Measurements from ENCODE around the gene MANEAL.

Gene MANEAL

GRCh38 chr1:37844536-37844935 lies 50.9 kb downstream of the MANEAL start:
- H3K4me3 ChIP-seq (ENCODE audit: low read depth, low read length) = no peak overlapping the region
- no peak for DNase-seq (ENCODE audit: low read depth)

GRCh38 chr1:37845049-37845646 lies 51.5 kb downstream of the MANEAL start:
- DNase-seq (ENCODE audit: low read depth) = no peak
- H3K4me3 ChIP-seq (ENCODE audit: low read depth, low read length) = no peak overlapping the region
- TF ChIP-seq CTCF (IDR thresholded peaks at IDR 0.05; ENCODE audit: control insufficient read depth, extremely low read depth, insufficient read depth) = no peak

More at GRCh38 chr1:37844536-37844935, 50.9 kb downstream of the MANEAL start:
- TF ChIP-seq CTCF (IDR thresholded peaks at IDR 0.05; ENCODE audit: control insufficient read depth, extremely low read depth, insufficient read depth) = no peak

- TF ChIP-seq CTCF (IDR thresholded peaks at IDR 0.05; ENCODE audit: control insufficient read depth, extremely low read depth, insufficient read depth) = no peak
- no peak for DNase-seq (ENCODE audit: low read depth)
- no peak overlapping the region for H3K4me3 ChIP-seq (ENCODE audit: low read depth, low read length)
Measured at GRCh38 chr1:37845786-37846185, 52.1 kb downstream of the MANEAL start.

GRCh38 chr1:37846647-37847339 lies 53.1 kb downstream of the MANEAL start:
- DNase-seq (ENCODE audit: low read depth) = no peak
- TF ChIP-seq CTCF (IDR thresholded peaks at IDR 0.05; ENCODE audit: control insufficient read depth, extremely low read depth, insufficient read depth) = no peak
- H3K4me3 ChIP-seq (ENCODE audit: low read depth, low read length) = no peak overlapping the region

- H3K4me3 ChIP-seq (ENCODE audit: low read depth, low read length) = no peak overlapping the region
- DNase-seq (ENCODE audit: low read depth) = peak; percentile 84
- no peak for TF ChIP-seq CTCF (IDR thresholded peaks at IDR 0.05; ENCODE audit: control insufficient read depth, extremely low read depth, insufficient read depth)
Measured at GRCh38 chr1:37849480-37849879, 55.8 kb downstream of the MANEAL start.

- no peak for DNase-seq (ENCODE audit: low read depth)
- no peak for TF ChIP-seq CTCF (IDR thresholded peaks at IDR 0.05; ENCODE audit: control insufficient read depth, extremely low read depth, insufficient read depth)
- H3K4me3 ChIP-seq (ENCODE audit: low read depth, low read length) = no peak overlapping the region
Measured at GRCh38 chr1:37850352-37850955, 56.8 kb downstream of the MANEAL start.
